ENCODE measurements around the gene FANCB. TPM values are rescaled to one million over a fixed set of nuclear protein-coding genes. Genes with fewer than 3 reads are reported as not detected.

Gene FANCB
- total RNA-seq, 1 experiment from 2014 or later = 12.1 TPM

- no peaks in the 10 kb centered on the region for H4K20me1 ChIP-seq (ENCODE audit: control insufficient read depth, insufficient read depth, insufficient read length)
- H3K27me3 Mint-ChIP-seq (ENCODE audit: low read depth) = no peaks in the 10 kb centered on the region
- H3K56ac ChIP-seq (ENCODE audit: insufficient read length, low read depth, low read length) = no peak overlapping the region
- no peaks in the 10 kb centered on the region for H3K9me3 ChIP-seq (ENCODE audit: control insufficient read depth, low read depth, low read length)
- no peak overlapping the region for H2BK20ac ChIP-seq (ENCODE audit: low read depth, low read length, poor library complexity, severe bottlenecking)
- H3K27ac Mint-ChIP-seq = no peak overlapping the region
- H3T11ph ChIP-seq (ENCODE audit: low read length) = no peak overlapping the region
- H2BK5ac ChIP-seq (ENCODE audit: insufficient read length, low read length) = no peak overlapping the region
- H3K27ac ChIP-seq (ENCODE audit: insufficient read length, low read depth, low read length) = no peak overlapping the region
- no peak overlapping the region for H4K5ac ChIP-seq (ENCODE audit: insufficient read length, low read depth, low read length)
- no peaks in the 10 kb centered on the region for H3K4me1 Mint-ChIP-seq
- H3K14ac ChIP-seq (ENCODE audit: insufficient read depth, low read length) = no peak overlapping the region
- no peak overlapping the region for H4K8ac ChIP-seq (replicated peaks; ENCODE audit: insufficient read length, low read depth, low read length)
- no peak overlapping the region for H2AFZ ChIP-seq (ENCODE audit: low read length)
- no peak overlapping the region for H2BK15ac ChIP-seq (ENCODE audit: low read depth, low read length)
- no peak overlapping the region for H3K4ac ChIP-seq (ENCODE audit: low read depth, low read length)
- no peaks in the 10 kb centered on the region for H3K23me2 ChIP-seq (ENCODE audit: insufficient read length, low read depth, low read length, poor library complexity, severe bottlenecking)
- H3K79me1 ChIP-seq (ENCODE audit: insufficient read depth, low read depth, low read length, poor library complexity, severe bottlenecking) = no peaks in the 10 kb centered on the region
- no peak overlapping the region for H2AK5ac ChIP-seq (ENCODE audit: insufficient read length, low read length)
- H3K79me2 ChIP-seq (ENCODE audit: insufficient read depth, low read length) = no peaks in the 10 kb centered on the region
- no peak overlapping the region for H3K18ac ChIP-seq (ENCODE audit: insufficient read length, low read depth, low read length)
- DNase-seq = no peak
- no peak overlapping the region for H3K23ac ChIP-seq (ENCODE audit: insufficient read length, low read depth, low read length)
- H3K4me3 Mint-ChIP-seq = no peak overlapping the region
- no peaks in the 10 kb centered on the region for H3K27me3 ChIP-seq (ENCODE audit: insufficient read depth, low read length)
- no peak overlapping the region for H2BK120ac ChIP-seq (ENCODE audit: low read depth, low read length, poor library complexity, severe bottlenecking)
- H4K91ac ChIP-seq (ENCODE audit: insufficient read length, low read depth, low read length) = no peak overlapping the region
- TF ChIP-seq CTCF (conservative IDR thresholded peaks at IDR 0.05) = no peak
- H3K4me1 ChIP-seq (ENCODE audit: insufficient read depth, low read length) = no peaks in the 10 kb centered on the region
- H3K9ac ChIP-seq (ENCODE audit: extremely low read depth, insufficient read length, low read length) = no peak overlapping the region
- H3K36me3 Mint-ChIP-seq (ENCODE audit: insufficient read depth in 1 of 3, low read depth in 3 of 3) = peaks cover 0 to 7% (median 3%) of the 10 kb centered on the region in 3 experiments; a peak in 4 of 7 replicates
- no peak overlapping the region for H2BK12ac ChIP-seq (ENCODE audit: insufficient read length, low read depth, low read length)
- peaks cover 56 to 68% of the 10 kb centered on the region in 2 experiments for H3K9me3 Mint-ChIP-seq
- H3K4me2 ChIP-seq (ENCODE audit: insufficient read depth, insufficient read length, low read length) = no peak overlapping the region
Observed at GRCh38 chrX:14883826-14884225, 11.0 kb upstream of the FANCB start.

Data from H9 (cell line).